ENCODE results near the gene HCK. TPM values are rescaled to one million over a fixed set of nuclear protein-coding genes. Genes with fewer than 3 reads are reported as not detected.

The HCK gene
- total RNA-seq, 1 donor from 2014 or later = 49.0 TPM

DNA sequence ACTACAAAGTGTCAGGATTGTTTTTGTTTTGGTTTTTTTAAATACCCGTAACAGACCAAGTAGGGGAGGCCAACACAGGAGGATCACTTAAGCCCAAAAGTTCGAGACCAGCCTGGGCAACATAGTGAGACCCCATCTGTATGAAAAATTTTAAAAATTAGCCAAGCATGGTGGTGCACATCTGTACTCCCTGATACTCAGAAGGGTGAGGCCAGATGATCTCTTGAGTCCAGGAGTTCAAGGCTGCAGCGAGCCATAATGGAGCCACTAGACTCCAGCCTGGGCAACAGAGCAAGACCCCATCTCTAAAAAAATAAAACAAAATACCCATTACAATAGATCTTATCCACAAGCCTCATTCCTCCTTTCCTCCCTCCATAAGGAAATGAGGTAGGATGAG is 28.7 kb downstream of the HCK start:
- Histone ChIP-seq H3K9me3 (no peaks in the 10 kb centered on the region), H3K4me1 (no peaks in the 10 kb centered on the region), H3K27ac (no peak overlapping the region), H3K27me3 (peaks cover 10% of the 10 kb centered on the region), H3K4me3 (no peak overlapping the region), H3K36me3 (no peaks in the 10 kb centered on the region)
- TF ChIP-seq, protein P1, sequence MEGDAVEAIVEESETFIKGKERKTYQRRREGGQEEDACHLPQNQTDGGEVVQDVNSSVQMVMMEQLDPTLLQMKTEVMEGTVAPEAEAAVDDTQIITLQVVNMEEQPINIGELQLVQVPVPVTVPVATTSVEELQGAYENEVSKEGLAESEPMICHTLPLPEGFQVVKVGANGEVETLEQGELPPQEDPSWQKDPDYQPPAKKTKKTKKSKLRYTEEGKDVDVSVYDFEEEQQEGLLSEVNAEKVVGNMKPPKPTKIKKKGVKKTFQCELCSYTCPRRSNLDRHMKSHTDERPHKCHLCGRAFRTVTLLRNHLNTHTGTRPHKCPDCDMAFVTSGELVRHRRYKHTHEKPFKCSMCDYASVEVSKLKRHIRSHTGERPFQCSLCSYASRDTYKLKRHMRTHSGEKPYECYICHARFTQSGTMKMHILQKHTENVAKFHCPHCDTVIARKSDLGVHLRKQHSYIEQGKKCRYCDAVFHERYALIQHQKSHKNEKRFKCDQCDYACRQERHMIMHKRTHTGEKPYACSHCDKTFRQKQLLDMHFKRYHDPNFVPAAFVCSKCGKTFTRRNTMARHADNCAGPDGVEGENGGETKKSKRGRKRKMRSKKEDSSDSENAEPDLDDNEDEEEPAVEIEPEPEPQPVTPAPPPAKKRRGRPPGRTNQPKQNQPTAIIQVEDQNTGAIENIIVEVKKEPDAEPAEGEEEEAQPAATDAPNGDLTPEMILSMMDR (IDR thresholded peaks at IDR 0.05) = no peak
- intact Hi-C loops (cut with DNase I) = no loop called here
- DNase-seq (no peak), ATAC-seq (no peak)

DNA sequence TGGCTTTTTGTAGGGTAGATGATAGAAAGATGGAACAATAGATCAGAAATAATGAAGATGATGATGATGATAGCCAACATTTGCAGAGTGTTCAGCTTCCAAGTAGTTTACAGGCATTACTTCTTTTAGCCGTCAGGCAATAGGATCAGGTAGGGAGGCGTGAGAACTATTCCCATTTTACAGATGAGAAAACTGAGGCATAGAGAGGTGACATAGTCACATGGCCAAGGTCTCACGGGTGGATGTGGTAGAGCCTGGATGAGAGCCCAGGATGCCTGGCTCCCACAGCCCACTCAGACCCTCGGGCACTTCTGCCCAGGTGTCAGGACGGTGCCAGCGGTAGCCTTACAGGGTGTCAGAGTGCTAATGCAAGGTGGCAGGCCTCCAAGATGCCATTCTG is 31.4 kb downstream of the HCK start:
- TF ChIP-seq, protein P1 (IDR thresholded peaks at IDR 0.05) = no peak
- no peak overlapping the region for H3K4me3 ChIP-seq
- ATAC-seq (no peak), DNase-seq (no peak)
- no peaks in the 10 kb centered on the region for H3K36me3 ChIP-seq
- peaks cover 10% of the 10 kb centered on the region for H3K27me3 ChIP-seq
- intact Hi-C loops (cut with DNase I) = no loop called here
- no peaks in the 10 kb centered on the region for H3K9me3 ChIP-seq
- H3K27ac ChIP-seq = no peak overlapping the region
- no peaks in the 10 kb centered on the region for H3K4me1 ChIP-seq

DNA sequence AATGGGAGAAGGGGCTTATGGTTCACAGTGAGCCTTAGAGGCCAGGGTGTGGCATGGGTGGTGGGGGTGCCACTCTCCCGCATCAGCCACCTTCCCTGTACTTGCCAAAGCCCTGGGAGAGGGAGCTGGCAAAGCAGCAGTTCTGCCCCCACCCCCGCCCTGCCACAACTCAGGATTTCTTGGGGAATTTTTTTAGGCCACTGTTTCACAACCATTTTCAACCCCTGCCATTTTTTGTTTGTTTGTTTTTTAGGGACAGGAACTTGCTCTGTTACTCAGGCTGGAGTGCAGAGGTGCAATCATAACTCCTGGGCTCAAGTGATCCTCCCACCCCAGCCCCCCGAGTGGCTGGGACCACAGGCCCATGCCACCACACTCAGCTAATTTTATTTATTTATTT is 35.0 kb downstream of the HCK start:
- H3K4me3 ChIP-seq = no peak overlapping the region
- ATAC-seq = no peak
- no peaks in the 10 kb centered on the region for H3K36me3 ChIP-seq
- H3K9me3 ChIP-seq = no peaks in the 10 kb centered on the region
- no peak for DNase-seq
- TF ChIP-seq, protein P1 (IDR thresholded peaks at IDR 0.05) = no peak
- intact Hi-C loops (cut with DNase I) = no loop called here
- peaks cover 3% of the 10 kb centered on the region for H3K27me3 ChIP-seq
- no peak overlapping the region for H3K27ac ChIP-seq
- no peaks in the 10 kb centered on the region for H3K4me1 ChIP-seq

- H3K4me1 ChIP-seq = no peaks in the 10 kb centered on the region
- ATAC-seq (no peak), DNase-seq (no peak)
- no peak overlapping the region for H3K4me3 ChIP-seq
- H3K36me3 ChIP-seq = no peaks in the 10 kb centered on the region
- intact Hi-C loops (cut with DNase I) = no loop called here
- H3K27me3 ChIP-seq = no peaks in the 10 kb centered on the region
- no peaks in the 10 kb centered on the region for H3K9me3 ChIP-seq
- TF ChIP-seq, protein P1 (IDR thresholded peaks at IDR 0.05) = no peak
- no peak overlapping the region for H3K27ac ChIP-seq
Observed at GRCh38 chr20:32088759-32089158, 36.7 kb downstream of the HCK start.

- Histone ChIP-seq H3K4me3 (no peak overlapping the region), H3K27me3 (no peaks in the 10 kb centered on the region), H3K4me1 (no peaks in the 10 kb centered on the region), H3K36me3 (no peaks in the 10 kb centered on the region), H3K27ac (no peak overlapping the region), H3K9me3 (no peaks in the 10 kb centered on the region)
- ATAC-seq (no peak), DNase-seq (no peak)
- TF ChIP-seq, protein P1 (IDR thresholded peaks at IDR 0.05) = no peak
- intact Hi-C loops (cut with DNase I) = no loop called here
Observed at GRCh38 chr20:32089637-32090362, 37.8 kb downstream of the HCK start.
